Measurements from ENCODE around the gene DOCK4.

The DOCK4 gene

GRCh38 chr7:112101201-112101846, 104.9 kb downstream of the DOCK4 start:
- TF ChIP-seq ZFX (IDR thresholded peaks at IDR 0.05; ENCODE audit: borderline replicate concordance), result no peak
- TF ChIP-seq CTCF (IDR thresholded peaks at IDR 0.05), result no peak
- H3K27ac ChIP-seq, result no peak overlapping the region

- TF ChIP-seq CTCF (IDR thresholded peaks at IDR 0.05), result no peak
- no peak for TF ChIP-seq ZFX (IDR thresholded peaks at IDR 0.05; ENCODE audit: borderline replicate concordance)
- H3K27ac ChIP-seq, result no peak overlapping the region
Observed at GRCh38 chr7:112097524-112097923, 108.7 kb downstream of the DOCK4 start.

- no peak for TF ChIP-seq CTCF (IDR thresholded peaks at IDR 0.05)
- TF ChIP-seq ZFX (IDR thresholded peaks at IDR 0.05; ENCODE audit: borderline replicate concordance), result no peak
- no peak overlapping the region for H3K27ac ChIP-seq
Observed at GRCh38 chr7:112093409-112093808, 112.8 kb downstream of the DOCK4 start.

- TF ChIP-seq ZFX (IDR thresholded peaks at IDR 0.05; ENCODE audit: borderline replicate concordance) (no peak), CTCF (IDR thresholded peaks at IDR 0.05) (no peak)
Observed at GRCh38 chr7:112092709-112093395, 113.3 kb downstream of the DOCK4 start.

GRCh38 chr7:112092306-112092705, 113.9 kb downstream of the DOCK4 start:
- H3K27ac ChIP-seq, result no peak overlapping the region
- TF ChIP-seq ZFX (IDR thresholded peaks at IDR 0.05; ENCODE audit: borderline replicate concordance) (no peak), CTCF (IDR thresholded peaks at IDR 0.05) (no peak)

More at GRCh38 chr7:112092709-112093395, 113.3 kb downstream of the DOCK4 start:
- no peak overlapping the region for H3K27ac ChIP-seq

- TF ChIP-seq ZFX (IDR thresholded peaks at IDR 0.05; ENCODE audit: borderline replicate concordance) (no peak), CTCF (IDR thresholded peaks at IDR 0.05) (no peak)
Observed at GRCh38 chr7:112091768-112092167, 114.4 kb downstream of the DOCK4 start.

GRCh38 chr7:112089551-112089950, 116.6 kb downstream of the DOCK4 start:
- no peak overlapping the region for H3K27ac ChIP-seq
- TF ChIP-seq ZFX (IDR thresholded peaks at IDR 0.05; ENCODE audit: borderline replicate concordance), result no peak
- TF ChIP-seq CTCF (IDR thresholded peaks at IDR 0.05), result no peak

More at GRCh38 chr7:112091768-112092167, 114.4 kb downstream of the DOCK4 start:
- no peak overlapping the region for H3K27ac ChIP-seq

Data from 22Rv1 (cell line).